CD14-positive monocyte (primary cell): ENCODE measurements around the gene PRDM13. TPM values are rescaled to one million over a fixed set of nuclear protein-coding genes. Genes with fewer than 3 reads are reported as not detected.

Source experiments
- DNase-seq, 3 donors: peaks; one replicate each; pipeline ENCODE4 v3.0.0-alpha.2; 2011 to 2022
- H2AFZ ChIP-seq: 2 replicates; pipeline ENCODE4 v1.6.0; 2012; ENCODE audit warnings: mild to moderate bottlenecking, low read depth, low read length, inconsistent platforms; ENCODE audit not compliant: insufficient read depth, poor library complexity, severe bottlenecking
- H3K27ac ChIP-seq, 2 donors: 1 replicate in 1 of 2; 2 replicates in 1 of 2; pipeline ENCODE4 v1.5.1; 2012 to 2013; ENCODE audit warnings: low read length in 2 of 2, control low read depth in 1 of 2, inconsistent platforms in 1 of 2, low read depth in 1 of 2, mild to moderate bottlenecking in 1 of 2
- H3K27me3 ChIP-seq, 2 donors: one replicate each; pipeline versions ENCODE4 v1.6.0 to v1.6.1; 2011 to 2013; ENCODE audit warnings: low read length in 2 of 2; ENCODE audit not compliant: control insufficient read depth in 2 of 2, insufficient read depth in 2 of 2
- H3K36me3 ChIP-seq, 2 donors: replicated peaks in 1 of 2; 1 replicate in 1 of 2; 2 replicates in 1 of 2; pipeline versions ENCODE4 v1.5.1 to v1.6.1; 2012 to 2013; ENCODE audit warnings: low read length in 2 of 2, control low read depth in 1 of 2, inconsistent platforms in 1 of 2, mild to moderate bottlenecking in 1 of 2; ENCODE audit not compliant: insufficient read depth in 2 of 2, control insufficient read depth in 1 of 2
- H3K4me1 ChIP-seq, 2 donors: 1 replicate in 1 of 2; 2 replicates in 1 of 2; pipeline versions ENCODE4 v1.5.1 to v1.6.1; 2012 to 2013; ENCODE audit warnings: low read length in 2 of 2, control low read depth in 1 of 2, inconsistent platforms in 1 of 2, mild to moderate bottlenecking in 1 of 2, moderate library complexity in 1 of 2; ENCODE audit not compliant: insufficient read depth in 2 of 2, control insufficient read depth in 1 of 2
- H3K4me2 ChIP-seq: replicated peaks from 2 replicates; pipeline ENCODE3; 2012; ENCODE audit warnings: low read length, moderate library complexity, mild to moderate bottlenecking; ENCODE audit not compliant: poor library complexity, severe bottlenecking; ENCODE audit errors: extremely low read depth
- H3K4me3 ChIP-seq, 3 experiments: fragments of 200-600 bp in 1 of 3; sonication (generic) in 1 of 3; replicated peaks in 1 of 3; 1 replicate in 2 of 3; 2 replicates in 1 of 3; pipeline ENCODE4 v1.5.1; 2011 to 2013; ENCODE audit warnings: low read length in 3 of 3, mild to moderate bottlenecking in 3 of 3, control low read depth in 2 of 3, low read depth in 2 of 3, inconsistent platforms in 1 of 3, moderate library complexity in 1 of 3
- H3K79me2 ChIP-seq: 2 replicates; pipeline ENCODE4 v1.6.0; 2012; ENCODE audit warnings: mild to moderate bottlenecking, control low read depth, inconsistent platforms, low read length, moderate library complexity; ENCODE audit not compliant: insufficient read depth
- H3K9ac ChIP-seq: 2 replicates; pipeline ENCODE4 v1.6.0; 2017; ENCODE audit warnings: low read length, mild to moderate bottlenecking; ENCODE audit not compliant: insufficient read depth, poor library complexity, severe bottlenecking
- H3K9me3 ChIP-seq, 2 donors: replicated peaks in 1 of 2; 1 replicate in 1 of 2; 2 replicates in 1 of 2; pipeline versions ENCODE4 v1.5.1 to v1.6.1; 2012 to 2013; ENCODE audit warnings: low read length in 2 of 2, control low read depth in 1 of 2; ENCODE audit not compliant: control insufficient read depth in 1 of 2, insufficient read depth in 1 of 2
- H4K20me1 ChIP-seq: 2 replicates; pipeline ENCODE4 v1.6.0; 2012; ENCODE audit warnings: mild to moderate bottlenecking, low read length, control low read depth, moderate library complexity; ENCODE audit not compliant: insufficient read depth
- H3K27ac Mint-ChIP-seq, 7 donors: one replicate each; pipeline ENCODE4 v1.8.0; 2020; ENCODE audit warnings: mild to moderate bottlenecking in 7 of 7, mixed read lengths in 7 of 7, moderate library complexity in 6 of 7, inconsistent platforms in 2 of 7
- H3K27me3 Mint-ChIP-seq, 3 donors: one replicate each; pipeline ENCODE4 v1.8.0; 2021 to 2022; ENCODE audit warnings: low read depth in 3 of 3, mild to moderate bottlenecking in 3 of 3, mixed read lengths in 3 of 3, moderate library complexity in 3 of 3, inconsistent platforms in 1 of 3
- H3K36me3 Mint-ChIP-seq, 2 donors: one replicate each; pipeline ENCODE4 v1.8.0; 2020; ENCODE audit warnings: mixed read lengths in 2 of 2, inconsistent platforms in 1 of 2, mild to moderate bottlenecking in 1 of 2
- H3K4me1 Mint-ChIP-seq: one replicate; pipeline ENCODE4 v1.8.0; 2020; ENCODE audit warnings: mild to moderate bottlenecking, mixed read lengths
- H3K4me3 Mint-ChIP-seq, 2 donors: one replicate each; pipeline ENCODE4 v1.8.0; 2020; ENCODE audit warnings: mild to moderate bottlenecking in 2 of 2, mixed read lengths in 2 of 2, moderate library complexity in 1 of 2
- H3K9me3 Mint-ChIP-seq, 7 donors: one replicate each; pipeline ENCODE4 v1.8.0; 2020 to 2022; ENCODE audit warnings: mixed read lengths in 7 of 7, mild to moderate bottlenecking in 6 of 7, moderate library complexity in 6 of 7, inconsistent platforms in 2 of 7
- CTCF ChIP-seq: fragments of 200-600 bp; IDR thresholded peaks from one replicate; pipeline ENCODE4 v1.8.0; 2022; ENCODE audit warnings: antibody characterized with exemption, mild to moderate bottlenecking
- WGBS: methylation state at CpG from one replicate; pipeline ENCODE4 v1.1.5; 2013; ENCODE audit warnings: missing lambda C conversion rate; ENCODE audit not compliant: insufficient coverage; 5-methylcytosine and 5-hydroxymethylcytosine counted together
- intact Hi-C, 2 donors: fragments of 100-400 bp; cut with micrococcal nuclease; formaldehyde crosslinking; loops; one replicate each; pipeline versions ENCODE4 v1.15.0 to v1.15.1; 2023
- polyA plus RNA-seq, 3 donors: library from polyadenylated mRNA; depleted of rRNA in 1 of 3; unstranded in 2 of 3; stranded (reverse) in 1 of 3; fragments of 300-500 nt in 2 of 3; fragments of >200 nt in 1 of 3; fragmentation: Illumina TruSeq in 2 of 3; gene quantifications; 1 replicate in 2 of 3; 2 replicates in 1 of 3; pipeline ENCODE4 v1.2.3, GENCODE V29; 2012 to 2021

PRDM13 gene
- polyA plus RNA-seq, 3 donors, result not detected

GRCh38 chr6:99590728-99591672 lies 15.6 kb upstream of the PRDM13 start:
- WGBS, result 1% methylated on average over 54 of the region's 63 CpGs
- peaks cover 5 to 6% of the 10 kb centered on the region in 2 donors for H3K9me3 ChIP-seq
- H3K4me3 Mint-ChIP-seq, result peak overlapping the region; percentile 70 to 94

More at GRCh38 chr6:99590728-99591672, 15.6 kb upstream of the PRDM13 start:
- Mint-ChIP-seq H3K36me3 (peaks cover 0 to 9% of the 10 kb centered on the region in 2 donors), H3K9me3 (peaks cover 5 to 25% (median 19%) of the 10 kb centered on the region in 7 donors), H3K27me3 (peaks cover 50 to 66% (median 57%) of the 10 kb centered on the region in 3 donors), H3K27ac (no peak overlapping the region), H3K4me1 (peaks cover 56% of the 10 kb centered on the region)
- Histone ChIP-seq H3K79me2 (no peaks in the 10 kb centered on the region), H3K4me1 (peaks cover 47 to 55% of the 10 kb centered on the region in 2 donors), H4K20me1 (no peaks in the 10 kb centered on the region), H3K27me3 (peaks cover 37 to 65% of the 10 kb centered on the region in 2 donors), H3K4me2 (peak overlapping the region; percentile 78), H3K27ac (no peak overlapping the region), H3K4me3 (peak overlapping the region; percentile 0 to 68 (median 33)), H3K9ac (peak overlapping the region; percentile 49), H2AFZ (peak overlapping the region; percentile 73), H3K36me3 (no peaks in the 10 kb centered on the region)
- DNase-seq, result peak in 2 of 3 donors; percentile 70 to 75
- TF ChIP-seq CTCF, result no peak
- intact Hi-C loops, result no loop called here
